ENCODE measurements around the gene ACTG1. TPM values are rescaled to one million over a fixed set of nuclear protein-coding genes. Genes with fewer than 3 reads are reported as not detected.

The ACTG1 gene
- total RNA-seq, 1 donor from 2014 or later = 2,949 TPM

- peaks cover 25% of the 10 kb centered on the region for H3K4me1 Mint-ChIP-seq
- CTCF ChIA-PET = interaction anchor here (0.6 to 5.1 kb wide), 13 partner anchors 24 to 343 kb away, joined by 3 to 43 read pairs (median 6); partner anchors contain the start of genes BAHCC1, PDE6G and SLC38A10
These were observed 28.2 kb downstream of the ACTG1 start for GRCh38 chr17:81484195-81484979.

GRCh38 chr17:81483862-81484194, 28.8 kb downstream of the ACTG1 start:
- TF ChIP-seq CTCF (IDR thresholded peaks at IDR 0.05) = no peak
- CTCF ChIA-PET = interaction anchor here (1.5 to 5.1 kb wide), 5 partner anchors 89 to 342 kb away, joined by 6 to 43 read pairs (median 10); partner anchors contain the start of gene BAHCC1
- no peak for ATAC-seq (ENCODE audit: low read depth)
- Mint-ChIP-seq H3K36me3 (ENCODE audit: low read depth) (no peaks in the 10 kb centered on the region), H3K9me3 (no peaks in the 10 kb centered on the region), H3K4me1 (peaks cover 22% of the 10 kb centered on the region), H3K27ac (no peak overlapping the region), H3K4me3 (peak overlapping the region; percentile 64), H3K27me3 (peaks cover 11% of the 10 kb centered on the region)
- POLR2A ChIA-PET = interaction anchor here (0.5 to 6.2 kb wide), 10 partner anchors 14 to 261 kb away, joined by 3 to 88 read pairs (median 8); partner anchors contain the start of genes ACTG1, CEP131, FAAP100 and SLC38A10
- no peak for DNase-seq
- intact Hi-C loops (cut with micrococcal nuclease) = loop anchor here (1.0 to 2.0 kb wide), 10 partner anchors 28 to 383 kb away; partner anchors contain the start of genes ACTG1, FAAP100 and SLC38A10

More at GRCh38 chr17:81484195-81484979, 28.2 kb downstream of the ACTG1 start:
- Mint-ChIP-seq H3K27ac (no peak overlapping the region), H3K36me3 (ENCODE audit: low read depth) (no peaks in the 10 kb centered on the region), H3K9me3 (no peaks in the 10 kb centered on the region), H3K27me3 (peaks cover 11% of the 10 kb centered on the region), H3K4me3 (peak overlapping the region; percentile 19)
- intact Hi-C loops (cut with micrococcal nuclease) = loop anchor here (1.0 to 2.0 kb wide), 10 partner anchors 28 to 383 kb away; partner anchors contain the start of genes ACTG1, FAAP100 and SLC38A10
- POLR2A ChIA-PET = interaction anchor here (0.5 to 6.2 kb wide), 12 partner anchors 14 to 261 kb away, joined by 3 to 88 read pairs (median 7); partner anchors contain the start of genes ACTG1, CEP131, FAAP100 and SLC38A10
- ATAC-seq (ENCODE audit: low read depth) (peak; percentile 67), DNase-seq (peak; percentile 94)
- peak; percentile 70 for TF ChIP-seq CTCF (IDR thresholded peaks at IDR 0.05)

GRCh38 chr17:81483085-81483861, 29.3 kb downstream of the ACTG1 start:
- CTCF ChIA-PET = interaction anchor here (1.7 to 5.1 kb wide), 3 partner anchors 118 to 229 kb away, joined by 10 to 43 read pairs (median 26); no protein-coding TSS in a partner anchor

GRCh38 chr17:81482673-81483072, 29.9 kb downstream of the ACTG1 start:
- ATAC-seq (ENCODE audit: low read depth) = no peak
- Mint-ChIP-seq H3K27me3 (peaks cover 11% of the 10 kb centered on the region), H3K4me1 (peaks cover 22% of the 10 kb centered on the region), H3K9me3 (no peaks in the 10 kb centered on the region), H3K36me3 (ENCODE audit: low read depth) (no peaks in the 10 kb centered on the region), H3K27ac (peak overlapping the region; percentile 65), H3K4me3 (peak overlapping the region; percentile 64)
- POLR2A ChIA-PET = interaction anchor here (0.7 to 6.2 kb wide), 9 partner anchors 28 to 494 kb away, joined by 3 to 88 read pairs (median 8); partner anchors contain the start of genes ACTG1, FAAP100 and SLC38A10
- CTCF ChIA-PET = interaction anchor here (0.7 to 5.1 kb wide), 3 partner anchors 191 to 339 kb away, joined by 4 to 43 read pairs (median 26); no protein-coding TSS in a partner anchor
- DNase-seq = no peak
- intact Hi-C loops (cut with micrococcal nuclease) = no loop called here
- no peak for TF ChIP-seq CTCF (IDR thresholded peaks at IDR 0.05)

More at GRCh38 chr17:81483085-81483861, 29.3 kb downstream of the ACTG1 start:
- Mint-ChIP-seq H3K9me3 (no peaks in the 10 kb centered on the region), H3K36me3 (ENCODE audit: low read depth) (no peaks in the 10 kb centered on the region), H3K4me1 (peaks cover 22% of the 10 kb centered on the region), H3K4me3 (peak overlapping the region; percentile 64), H3K27me3 (peaks cover 11% of the 10 kb centered on the region), H3K27ac (no peak overlapping the region)
- ATAC-seq (ENCODE audit: low read depth) = peak; percentile 53
- POLR2A ChIA-PET = interaction anchor here (0.7 to 6.2 kb wide), 8 partner anchors 28 to 494 kb away, joined by 3 to 88 read pairs (median 10); partner anchors contain the start of genes ACTG1, FAAP100 and SLC38A10
- TF ChIP-seq CTCF (IDR thresholded peaks at IDR 0.05) = no peak
- intact Hi-C loops (cut with micrococcal nuclease) = no loop called here
- peak; percentile 65 for DNase-seq
